Erythroblast (primary cell): ENCODE measurements around the gene TRMT11.

Experiments
- GATA1 ChIP-seq: IDR thresholded peaks from 2 replicates; pipeline ENCODE4 v1.6.1; 2011; ENCODE audit warnings: low read depth, mild to moderate bottlenecking, control low read depth, low read length, moderate library complexity
- POLR2A ChIP-seq: IDR thresholded peaks from 2 replicates; pipeline ENCODE4 v1.6.1; 2011; ENCODE audit warnings: mild to moderate bottlenecking, low read length

DNA sequence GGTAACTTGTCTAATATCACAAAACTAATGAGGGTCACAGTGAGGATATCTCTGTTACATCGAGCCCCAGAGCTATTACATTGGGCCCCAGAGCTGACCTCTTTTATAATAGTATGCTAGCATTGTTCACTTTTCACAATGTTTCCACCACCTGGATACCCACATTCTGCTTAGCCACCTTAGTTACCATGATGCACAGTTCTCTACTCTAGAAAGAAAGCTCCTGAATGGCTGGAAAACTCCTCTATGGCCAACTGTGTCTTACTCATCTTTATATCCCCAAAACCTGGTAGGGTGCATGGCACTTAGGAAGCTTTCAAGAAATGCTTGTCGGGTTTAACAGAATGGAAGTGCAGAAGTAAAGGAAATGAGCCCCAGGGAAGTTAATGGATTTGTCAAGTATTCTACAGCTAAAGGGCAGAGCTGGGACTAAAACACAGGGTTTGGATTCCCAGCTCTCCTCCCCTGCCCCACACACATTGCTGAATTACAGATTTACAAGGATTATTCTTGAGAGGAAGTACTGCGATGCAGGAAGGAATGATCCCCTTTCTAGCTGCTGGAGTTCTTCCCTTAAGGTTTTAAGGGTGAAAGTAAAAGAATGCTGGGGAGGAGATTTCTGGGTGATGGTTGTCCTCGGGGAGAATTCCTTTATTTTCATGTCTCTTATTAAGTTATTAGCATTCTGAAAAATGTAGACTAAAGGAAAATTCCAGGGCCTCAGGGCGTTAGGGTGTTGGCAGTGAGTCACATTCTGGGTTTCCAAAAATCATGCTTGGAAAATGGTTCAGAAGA is 45.9 kb upstream of the TRMT11 start:
- TF ChIP-seq POLR2A, result no peak
- no peak for TF ChIP-seq GATA1
